Nephron (organoid): ENCODE measurements around the gene USP15.

Experiments used
- H3K27ac Mint-ChIP-seq, 3 experiments: 2 replicates each; pipeline ENCODE4 v1.8.0; 2020; ENCODE audit warnings: mixed read lengths in 3 of 3, mild to moderate bottlenecking in 2 of 3, moderate library complexity in 1 of 3
- H3K27me3 Mint-ChIP-seq: 2 replicates; pipeline ENCODE4 v1.8.0; 2021; ENCODE audit warnings: low read depth, mild to moderate bottlenecking, moderate library complexity, mixed read lengths
- H3K36me3 Mint-ChIP-seq: 2 replicates; pipeline ENCODE4 v1.8.0; 2020; ENCODE audit warnings: low read depth, mixed read lengths
- H3K4me1 Mint-ChIP-seq: 2 replicates; pipeline ENCODE4 v1.8.0; 2020; ENCODE audit warnings: mixed read lengths
- H3K4me3 Mint-ChIP-seq, 3 experiments: 2 replicates each; pipeline ENCODE4 v1.8.0; 2020; ENCODE audit warnings: mild to moderate bottlenecking in 3 of 3, mixed read lengths in 3 of 3, moderate library complexity in 2 of 3
- H3K9me3 Mint-ChIP-seq: 2 replicates; pipeline ENCODE4 v1.8.0; 2020; ENCODE audit warnings: mixed read lengths
- CTCF ChIP-seq, 3 experiments: fragments of 200-600 bp; sonication (generic); IDR thresholded peaks; one replicate each; pipeline ENCODE4 v1.5.0; 2021; ENCODE audit warnings: antibody characterized with exemption in 3 of 3; ENCODE audit not compliant: unreplicated experiment in 3 of 3

The USP15 gene

GRCh38 chr12:62317017-62317416 lies 56.8 kb downstream of the USP15 start:
- Mint-ChIP-seq H3K4me1 (no peaks in the 10 kb centered on the region), H3K27ac (no peak overlapping the region)
- no peak for TF ChIP-seq CTCF (IDR thresholded peaks at IDR 0.05; ENCODE audit: unreplicated experiment in 3 of 3)

GRCh38 chr12:62319058-62319457 lies 58.9 kb downstream of the USP15 start:
- Mint-ChIP-seq H3K36me3 (peaks cover 47% of the 10 kb centered on the region), H3K27ac (no peak overlapping the region), H3K4me3 (no peak overlapping the region), H3K27me3 (no peaks in the 10 kb centered on the region), H3K4me1 (no peaks in the 10 kb centered on the region), H3K9me3 (no peaks in the 10 kb centered on the region)
- TF ChIP-seq CTCF (IDR thresholded peaks at IDR 0.05; ENCODE audit: unreplicated experiment in 3 of 3) = no peak

More at GRCh38 chr12:62317017-62317416, 56.8 kb downstream of the USP15 start:
- Mint-ChIP-seq H3K36me3 (peaks cover 36% of the 10 kb centered on the region), H3K4me3 (no peak overlapping the region), H3K27me3 (no peaks in the 10 kb centered on the region), H3K9me3 (no peaks in the 10 kb centered on the region)

GRCh38 chr12:62320054-62320453 lies 59.9 kb downstream of the USP15 start:
- Mint-ChIP-seq H3K27ac (no peak overlapping the region), H3K4me3 (no peak overlapping the region), H3K36me3 (peaks cover 47% of the 10 kb centered on the region), H3K4me1 (no peaks in the 10 kb centered on the region), H3K9me3 (no peaks in the 10 kb centered on the region), H3K27me3 (no peaks in the 10 kb centered on the region)
- TF ChIP-seq CTCF (IDR thresholded peaks at IDR 0.05; ENCODE audit: unreplicated experiment in 3 of 3) = no peak

- no peaks in the 10 kb centered on the region for H3K27me3 Mint-ChIP-seq
- peaks cover 40% of the 10 kb centered on the region for H3K36me3 Mint-ChIP-seq
- no peaks in the 10 kb centered on the region for H3K4me1 Mint-ChIP-seq
- H3K9me3 Mint-ChIP-seq = no peaks in the 10 kb centered on the region
- TF ChIP-seq CTCF (IDR thresholded peaks at IDR 0.05; ENCODE audit: unreplicated experiment in 3 of 3) = no peak
- no peak overlapping the region for H3K4me3 Mint-ChIP-seq
- H3K27ac Mint-ChIP-seq = no peak overlapping the region
These were observed 63.2 kb downstream of the USP15 start for GRCh38 chr12:62323386-62323785.

- no peak for TF ChIP-seq CTCF (IDR thresholded peaks at IDR 0.05; ENCODE audit: unreplicated experiment in 3 of 3)
- Mint-ChIP-seq H3K27ac (peak overlapping the region in 1 of 3 experiments; percentile 28), H3K9me3 (no peaks in the 10 kb centered on the region), H3K36me3 (peaks cover 14% of the 10 kb centered on the region), H3K27me3 (no peaks in the 10 kb centered on the region), H3K4me1 (no peaks in the 10 kb centered on the region), H3K4me3 (no peak overlapping the region)
These were observed 68.2 kb downstream of the USP15 start for GRCh38 chr12:62328296-62328921.

- peaks cover 22% of the 10 kb centered on the region for H3K36me3 Mint-ChIP-seq
- no peak overlapping the region for H3K27ac Mint-ChIP-seq
- no peaks in the 10 kb centered on the region for H3K27me3 Mint-ChIP-seq
- no peak for TF ChIP-seq CTCF (IDR thresholded peaks at IDR 0.05; ENCODE audit: unreplicated experiment in 3 of 3)
- H3K4me3 Mint-ChIP-seq = no peak overlapping the region
- H3K4me1 Mint-ChIP-seq = no peaks in the 10 kb centered on the region
- no peaks in the 10 kb centered on the region for H3K9me3 Mint-ChIP-seq
These were observed 71.1 kb downstream of the USP15 start for GRCh38 chr12:62331306-62331705.
